ENCODE results near the gene LRRTM4.

DNA sequence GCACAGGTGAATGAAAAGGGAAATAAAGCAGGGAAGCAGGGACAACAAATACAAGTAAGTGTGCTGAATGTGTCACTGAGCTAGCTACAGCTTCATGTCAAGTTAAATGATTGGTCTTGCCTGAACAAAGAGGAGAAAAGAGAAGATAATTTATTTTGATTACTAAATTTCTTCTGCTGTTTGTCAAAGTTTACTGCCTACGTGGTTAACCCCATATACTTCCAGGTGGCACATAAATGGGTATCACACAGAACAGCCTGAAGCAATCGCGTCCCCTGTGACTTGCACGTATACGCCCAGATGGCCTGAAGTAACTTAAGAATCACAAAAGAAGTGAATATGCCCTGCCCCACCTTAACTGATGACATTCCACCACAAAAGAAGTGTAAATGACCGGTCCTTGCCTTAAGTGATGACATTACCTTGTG, 434.2 kb downstream of the LRRTM4 start:
- TF ChIP-seq, protein P1, sequence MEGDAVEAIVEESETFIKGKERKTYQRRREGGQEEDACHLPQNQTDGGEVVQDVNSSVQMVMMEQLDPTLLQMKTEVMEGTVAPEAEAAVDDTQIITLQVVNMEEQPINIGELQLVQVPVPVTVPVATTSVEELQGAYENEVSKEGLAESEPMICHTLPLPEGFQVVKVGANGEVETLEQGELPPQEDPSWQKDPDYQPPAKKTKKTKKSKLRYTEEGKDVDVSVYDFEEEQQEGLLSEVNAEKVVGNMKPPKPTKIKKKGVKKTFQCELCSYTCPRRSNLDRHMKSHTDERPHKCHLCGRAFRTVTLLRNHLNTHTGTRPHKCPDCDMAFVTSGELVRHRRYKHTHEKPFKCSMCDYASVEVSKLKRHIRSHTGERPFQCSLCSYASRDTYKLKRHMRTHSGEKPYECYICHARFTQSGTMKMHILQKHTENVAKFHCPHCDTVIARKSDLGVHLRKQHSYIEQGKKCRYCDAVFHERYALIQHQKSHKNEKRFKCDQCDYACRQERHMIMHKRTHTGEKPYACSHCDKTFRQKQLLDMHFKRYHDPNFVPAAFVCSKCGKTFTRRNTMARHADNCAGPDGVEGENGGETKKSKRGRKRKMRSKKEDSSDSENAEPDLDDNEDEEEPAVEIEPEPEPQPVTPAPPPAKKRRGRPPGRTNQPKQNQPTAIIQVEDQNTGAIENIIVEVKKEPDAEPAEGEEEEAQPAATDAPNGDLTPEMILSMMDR (IDR thresholded peaks at IDR 0.05): no peak
- TF ChIP-seq SMC3 (IDR thresholded peaks at IDR 0.05; ENCODE audit: low read depth, low read length): no peak
- TF ChIP-seq FOXM1 (IDR thresholded peaks at IDR 0.05; ENCODE audit: low read depth): no peak
- no peak for TF ChIP-seq MXI1 (IDR thresholded peaks at IDR 0.05; ENCODE audit: low read depth, low read length)
- TF ChIP-seq YY1 (IDR thresholded peaks at IDR 0.05; ENCODE audit: low read depth): no peak
- TF ChIP-seq EP300 (IDR thresholded peaks at IDR 0.05; ENCODE audit: borderline replicate concordance in 1 of 2, low read depth in 1 of 2, low read length in 1 of 2): no peak
- TF ChIP-seq CHD2 (IDR thresholded peaks at IDR 0.05; ENCODE audit: low read length, partially characterized antibody): no peak
- TF ChIP-seq, protein P2, sequence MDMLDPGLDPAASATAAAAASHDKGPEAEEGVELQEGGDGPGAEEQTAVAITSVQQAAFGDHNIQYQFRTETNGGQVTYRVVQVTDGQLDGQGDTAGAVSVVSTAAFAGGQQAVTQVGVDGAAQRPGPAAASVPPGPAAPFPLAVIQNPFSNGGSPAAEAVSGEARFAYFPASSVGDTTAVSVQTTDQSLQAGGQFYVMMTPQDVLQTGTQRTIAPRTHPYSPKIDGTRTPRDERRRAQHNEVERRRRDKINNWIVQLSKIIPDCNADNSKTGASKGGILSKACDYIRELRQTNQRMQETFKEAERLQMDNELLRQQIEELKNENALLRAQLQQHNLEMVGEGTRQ (IDR thresholded peaks at IDR 0.05; ENCODE audit: borderline replicate concordance, low read depth, low read length): no peak
- no peak for TF ChIP-seq GATA2 (CRISPR knock-in tag; IDR thresholded peaks at IDR 0.05)
- TF ChIP-seq POLR2AphosphoS5 (IDR thresholded peaks at IDR 0.05; ENCODE audit: low read depth, low read length): no peak

All from SK-N-SH (cell line).